Cardiac fibroblast (primary cell): ENCODE data around the gene CALM3.

Experiments
- DNase-seq, 2 donors: peaks; one replicate each; pipeline versions ENCODE4 v3.0.0 to v3.0.0-alpha.2; 2010; ENCODE audit warnings: low read depth in 2 of 2
- H3K4me3 ChIP-seq, 2 donors: replicated peaks in 1 of 2; 1 replicate in 1 of 2; 2 replicates in 1 of 2; pipeline ENCODE4 v1.5.1; 2011; ENCODE audit warnings: low read depth in 2 of 2, low read length in 2 of 2, mild to moderate bottlenecking in 2 of 2, moderate library complexity in 1 of 2
- CTCF ChIP-seq: IDR thresholded peaks from one replicate; pipeline ENCODE4 v1.5.1; 2011; ENCODE audit warnings: low read depth, mild to moderate bottlenecking, low read length, inconsistent platforms

The CALM3 gene

GRCh38 chr19:46604781-46605355, 3.7 kb downstream of the CALM3 start:
- no peak for TF ChIP-seq CTCF
- no peak for DNase-seq
- H3K4me3 ChIP-seq: no peak overlapping the region

GRCh38 chr19:46605356-46605821, 4.3 kb downstream of the CALM3 start:
- no peak for TF ChIP-seq CTCF
- no peak for DNase-seq
- H3K4me3 ChIP-seq: no peak overlapping the region

- no peak for DNase-seq
- H3K4me3 ChIP-seq: no peak overlapping the region
- TF ChIP-seq CTCF: no peak
Observed at GRCh38 chr19:46606019-46606418, 4.9 kb downstream of the CALM3 start.

- no peak overlapping the region for H3K4me3 ChIP-seq
- no peak for DNase-seq
- no peak for TF ChIP-seq CTCF
Observed at GRCh38 chr19:46606681-46607447, 5.7 kb downstream of the CALM3 start.

- no peak for TF ChIP-seq CTCF
- DNase-seq: no peak
- H3K4me3 ChIP-seq: no peak overlapping the region
Observed at GRCh38 chr19:46607448-46607841, 6.3 kb downstream of the CALM3 start.

GRCh38 chr19:46608178-46608577, 7.0 kb downstream of the CALM3 start:
- no peak for DNase-seq
- TF ChIP-seq CTCF: no peak
- H3K4me3 ChIP-seq: no peak overlapping the region
